ENCODE measurements around the gene COL21A1. TPM values are rescaled to one million over a fixed set of nuclear protein-coding genes. Genes with fewer than 3 reads are reported as not detected.

COL21A1 gene
- total RNA-seq, 1 experiment from 2014 or later, result 49.0 TPM

DNA sequence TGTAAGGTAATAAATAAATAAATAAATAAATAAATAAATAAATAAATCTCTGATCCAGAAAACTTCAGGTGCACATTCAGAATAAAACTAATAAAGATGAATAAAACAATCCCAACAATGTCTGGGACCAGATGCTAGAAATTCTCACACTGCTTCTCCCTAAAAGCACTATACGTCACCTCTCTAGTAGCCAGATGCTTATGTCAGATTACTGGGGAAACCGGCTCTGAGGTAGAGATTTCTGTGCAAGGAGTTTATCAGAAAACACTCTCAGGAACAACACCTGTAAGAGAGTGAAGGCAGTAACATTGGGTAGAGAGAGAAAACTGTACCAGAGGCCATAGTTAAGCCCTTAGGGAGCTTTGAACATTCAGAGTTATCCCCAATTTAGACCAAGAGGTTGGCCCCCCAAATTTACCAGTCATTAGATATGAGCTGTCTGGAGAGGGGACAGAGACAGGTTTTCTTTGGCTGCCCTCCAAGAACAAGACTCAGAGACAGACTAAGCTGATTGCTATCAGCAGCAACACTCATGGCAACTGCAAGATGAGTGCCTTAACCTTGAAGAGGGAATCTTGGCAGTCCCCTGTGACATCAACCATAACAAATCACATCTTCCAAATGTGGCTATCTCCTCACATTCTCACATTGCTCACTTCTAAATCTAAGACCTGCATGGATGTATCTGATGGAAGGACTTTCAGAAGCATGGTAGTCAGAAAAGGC is 220.8 kb downstream of the COL21A1 start:
- H3K4me1 ChIP-seq (ENCODE audit: insufficient read depth, low read length, poor library complexity, severe bottlenecking), result peaks cover 26% of the 10 kb centered on the region
- ChIA-PET CTCF (no interaction called here), POLR2A (ENCODE audit: low non-redundant PET) (no interaction called here)
- H3K27ac ChIP-seq (ENCODE audit: low read depth, low read length, poor library complexity, severe bottlenecking), result no peak overlapping the region
- no peaks in the 10 kb centered on the region for H3K9me3 ChIP-seq (ENCODE audit: low read depth, low read length, poor library complexity, severe bottlenecking)
- no peak for DNase-seq (ENCODE audit: low spot score)
- H3K36me3 ChIP-seq (ENCODE audit: insufficient read depth, low read length, poor library complexity, severe bottlenecking), result no peaks in the 10 kb centered on the region
- TF ChIP-seq, protein P1, sequence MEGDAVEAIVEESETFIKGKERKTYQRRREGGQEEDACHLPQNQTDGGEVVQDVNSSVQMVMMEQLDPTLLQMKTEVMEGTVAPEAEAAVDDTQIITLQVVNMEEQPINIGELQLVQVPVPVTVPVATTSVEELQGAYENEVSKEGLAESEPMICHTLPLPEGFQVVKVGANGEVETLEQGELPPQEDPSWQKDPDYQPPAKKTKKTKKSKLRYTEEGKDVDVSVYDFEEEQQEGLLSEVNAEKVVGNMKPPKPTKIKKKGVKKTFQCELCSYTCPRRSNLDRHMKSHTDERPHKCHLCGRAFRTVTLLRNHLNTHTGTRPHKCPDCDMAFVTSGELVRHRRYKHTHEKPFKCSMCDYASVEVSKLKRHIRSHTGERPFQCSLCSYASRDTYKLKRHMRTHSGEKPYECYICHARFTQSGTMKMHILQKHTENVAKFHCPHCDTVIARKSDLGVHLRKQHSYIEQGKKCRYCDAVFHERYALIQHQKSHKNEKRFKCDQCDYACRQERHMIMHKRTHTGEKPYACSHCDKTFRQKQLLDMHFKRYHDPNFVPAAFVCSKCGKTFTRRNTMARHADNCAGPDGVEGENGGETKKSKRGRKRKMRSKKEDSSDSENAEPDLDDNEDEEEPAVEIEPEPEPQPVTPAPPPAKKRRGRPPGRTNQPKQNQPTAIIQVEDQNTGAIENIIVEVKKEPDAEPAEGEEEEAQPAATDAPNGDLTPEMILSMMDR (conservative IDR thresholded peaks at IDR 0.05; ENCODE audit: low read depth, low read length), result no peak
- no peak for TF ChIP-seq EZH2 (IDR thresholded peaks at IDR 0.05; ENCODE audit: borderline replicate concordance, low read depth, low read length, poor library complexity, severe bottlenecking)
- no peak overlapping the region for H3K4me3 ChIP-seq (ENCODE audit: low read depth, low read length, poor library complexity, severe bottlenecking)
- intact Hi-C loops (cut with micrococcal nuclease; ENCODE audit: unreplicated experiment), result no loop called here
- no TSS peak for BruUV-seq (replicated peaks)
- H3K27me3 ChIP-seq (replicated peaks; ENCODE audit: insufficient read depth, low read depth, low read length, poor library complexity), result no peaks in the 10 kb centered on the region

DNA sequence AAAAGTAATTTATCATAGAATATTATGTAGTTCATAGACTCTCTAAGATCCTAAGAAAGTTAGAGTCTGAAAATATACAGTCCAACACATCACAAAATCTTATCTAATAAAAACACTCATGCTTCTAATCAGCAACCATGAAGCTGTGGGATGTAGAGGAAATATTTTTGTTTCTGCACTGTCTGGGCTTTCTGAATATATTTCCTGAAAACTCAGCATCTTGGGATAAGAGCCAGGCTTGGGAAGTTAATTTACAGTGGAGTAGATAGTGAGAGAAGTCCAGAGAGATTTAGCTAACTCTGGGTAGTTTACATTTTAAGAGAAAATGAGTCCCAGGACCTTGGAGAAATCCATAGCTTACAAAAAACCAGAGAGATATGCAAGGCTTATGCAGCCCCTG is 221.6 kb downstream of the COL21A1 start:
- H3K36me3 ChIP-seq (ENCODE audit: insufficient read depth, low read length, poor library complexity, severe bottlenecking), result no peaks in the 10 kb centered on the region
- peaks cover 29% of the 10 kb centered on the region for H3K4me1 ChIP-seq (ENCODE audit: insufficient read depth, low read length, poor library complexity, severe bottlenecking)
- H3K4me3 ChIP-seq (ENCODE audit: low read depth, low read length, poor library complexity, severe bottlenecking), result no peak overlapping the region
- ChIA-PET POLR2A (ENCODE audit: low non-redundant PET) (no interaction called here), CTCF (no interaction called here)
- no peak overlapping the region for H3K27ac ChIP-seq (ENCODE audit: low read depth, low read length, poor library complexity, severe bottlenecking)
- no peak for TF ChIP-seq EZH2 (IDR thresholded peaks at IDR 0.05; ENCODE audit: borderline replicate concordance, low read depth, low read length, poor library complexity, severe bottlenecking)
- TF ChIP-seq, protein P1 (conservative IDR thresholded peaks at IDR 0.05; ENCODE audit: low read depth, low read length), result no peak
- H3K9me3 ChIP-seq (ENCODE audit: low read depth, low read length, poor library complexity, severe bottlenecking), result no peaks in the 10 kb centered on the region
- H3K27me3 ChIP-seq (replicated peaks; ENCODE audit: insufficient read depth, low read depth, low read length, poor library complexity), result no peaks in the 10 kb centered on the region
- intact Hi-C loops (cut with micrococcal nuclease; ENCODE audit: unreplicated experiment), result no loop called here
- DNase-seq (ENCODE audit: low spot score), result no peak
- no TSS peak for BruUV-seq (replicated peaks)

DNA sequence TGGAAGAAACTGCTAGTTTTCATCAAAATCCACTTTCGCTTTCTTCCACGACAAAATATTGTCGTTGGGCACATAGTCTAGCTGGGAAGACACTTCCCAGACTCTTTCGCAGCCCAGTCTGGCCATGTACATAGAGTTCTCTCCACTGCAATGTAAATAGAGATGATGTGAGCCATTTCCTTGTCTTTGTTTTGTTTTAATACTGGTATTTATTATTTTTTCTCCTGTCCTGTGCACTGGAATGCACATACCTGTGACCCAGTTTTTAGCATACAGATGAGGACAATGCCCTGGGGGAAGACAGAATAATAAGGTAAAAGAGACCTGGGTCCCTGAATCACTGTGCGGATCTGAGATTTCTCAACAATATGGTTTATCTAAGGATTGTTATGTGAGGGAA is 222.4 kb downstream of the COL21A1 start:
- Histone ChIP-seq H3K27me3 (replicated peaks; ENCODE audit: insufficient read depth, low read depth, low read length, poor library complexity) (no peaks in the 10 kb centered on the region), H3K27ac (ENCODE audit: low read depth, low read length, poor library complexity, severe bottlenecking) (no peak overlapping the region), H3K36me3 (ENCODE audit: insufficient read depth, low read length, poor library complexity, severe bottlenecking) (no peaks in the 10 kb centered on the region), H3K4me1 (ENCODE audit: insufficient read depth, low read length, poor library complexity, severe bottlenecking) (peaks cover 29% of the 10 kb centered on the region), H3K4me3 (ENCODE audit: low read depth, low read length, poor library complexity, severe bottlenecking) (no peak overlapping the region), H3K9me3 (ENCODE audit: low read depth, low read length, poor library complexity, severe bottlenecking) (no peaks in the 10 kb centered on the region)
- no peak for DNase-seq (ENCODE audit: low spot score)
- BruUV-seq (replicated peaks), result no TSS peak
- POLR2A ChIA-PET (ENCODE audit: low non-redundant PET), result no interaction called here
- CTCF ChIA-PET, result no interaction called here
- intact Hi-C loops (cut with micrococcal nuclease; ENCODE audit: unreplicated experiment), result no loop called here
- no peak for TF ChIP-seq EZH2 (IDR thresholded peaks at IDR 0.05; ENCODE audit: borderline replicate concordance, low read depth, low read length, poor library complexity, severe bottlenecking)
- TF ChIP-seq, protein P1 (conservative IDR thresholded peaks at IDR 0.05; ENCODE audit: low read depth, low read length), result no peak

Measured in A673 (cell line).